NK-92 (cell line): ENCODE results near the gene GPC5.

Experiments used
- DNase-seq: peaks from one replicate; lab custom pipeline; 2025; ENCODE audit not compliant: unreplicated experiment; lab: John Stamatoyannopoulos, UW

GPC5 gene

DNA sequence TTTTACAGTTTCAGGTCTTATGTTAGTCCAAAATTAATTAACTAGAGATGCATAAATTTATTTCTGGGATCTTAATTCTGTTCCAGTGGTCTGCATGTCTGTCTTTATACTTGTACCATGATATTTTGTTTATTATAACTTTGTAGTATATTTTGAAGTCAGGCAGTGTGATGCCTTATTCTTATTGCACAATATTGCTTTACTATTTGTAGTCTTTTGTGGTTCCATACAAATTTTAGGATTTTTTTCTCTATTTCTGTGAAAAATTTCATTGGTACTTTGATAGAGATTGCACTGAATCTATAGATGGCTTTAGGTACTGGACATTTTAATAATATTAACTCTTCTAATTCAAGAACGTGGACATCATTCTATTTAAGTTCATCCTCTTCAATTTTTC is 304.0 kb downstream of the GPC5 start:
- no peak for DNase-seq

DNA sequence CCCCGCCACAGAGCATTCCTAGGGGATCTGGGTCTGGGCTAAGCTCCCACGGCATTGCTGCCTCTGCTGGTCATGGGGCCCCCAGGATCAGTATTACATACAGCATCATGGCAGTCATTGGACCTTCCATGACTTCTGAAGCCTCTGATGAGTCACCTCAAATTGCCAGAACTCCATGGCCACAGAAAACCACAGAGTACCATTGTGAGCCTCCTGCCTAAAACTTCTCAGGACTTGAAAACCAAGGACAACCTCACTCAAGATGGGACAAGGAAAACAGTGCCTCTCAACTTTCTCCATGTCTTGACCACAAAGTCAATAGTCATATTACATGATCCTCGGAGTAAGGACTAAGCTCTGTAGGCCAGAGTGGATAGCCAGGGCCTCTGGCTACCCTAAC is 306.0 kb downstream of the GPC5 start:
- DNase-seq: no peak

DNA sequence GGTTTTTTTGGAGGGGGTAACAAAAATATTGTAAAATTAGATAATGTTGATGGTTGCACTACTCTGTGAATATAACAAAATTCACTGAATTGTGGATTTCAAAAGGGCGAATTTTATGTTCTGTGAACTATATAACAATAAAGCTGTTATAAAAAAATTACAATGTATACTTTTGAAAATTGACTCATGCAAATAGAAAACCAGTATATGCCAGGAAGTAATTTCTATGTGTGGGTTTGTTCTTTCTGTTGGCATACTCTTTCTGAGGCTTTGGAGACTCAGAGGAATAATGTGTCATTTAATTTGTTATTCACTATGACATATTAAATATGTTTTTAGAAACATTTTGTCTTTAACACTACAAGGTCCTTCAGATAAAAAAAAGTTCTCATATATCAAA is 310.1 kb downstream of the GPC5 start:
- no peak for DNase-seq

DNA sequence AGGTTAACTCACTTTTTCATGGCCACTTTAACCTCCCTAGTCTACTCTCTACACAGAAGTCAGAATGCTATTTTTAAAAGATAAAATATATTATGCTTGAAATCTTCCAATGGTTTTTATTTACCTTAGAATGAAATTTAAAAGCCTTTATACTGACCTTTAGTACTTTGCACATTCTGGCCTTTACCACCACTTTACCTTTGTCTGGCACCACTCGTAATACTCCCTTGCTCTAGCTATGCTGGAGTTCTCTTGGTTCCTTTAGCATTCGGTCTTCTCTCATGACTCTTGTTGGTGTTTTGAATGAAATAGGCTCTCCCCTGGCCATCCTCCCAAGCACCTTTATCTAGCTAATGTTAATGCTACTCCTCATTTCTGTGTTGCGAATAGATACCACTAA is 310.8 kb downstream of the GPC5 start:
- no peak for DNase-seq

DNA sequence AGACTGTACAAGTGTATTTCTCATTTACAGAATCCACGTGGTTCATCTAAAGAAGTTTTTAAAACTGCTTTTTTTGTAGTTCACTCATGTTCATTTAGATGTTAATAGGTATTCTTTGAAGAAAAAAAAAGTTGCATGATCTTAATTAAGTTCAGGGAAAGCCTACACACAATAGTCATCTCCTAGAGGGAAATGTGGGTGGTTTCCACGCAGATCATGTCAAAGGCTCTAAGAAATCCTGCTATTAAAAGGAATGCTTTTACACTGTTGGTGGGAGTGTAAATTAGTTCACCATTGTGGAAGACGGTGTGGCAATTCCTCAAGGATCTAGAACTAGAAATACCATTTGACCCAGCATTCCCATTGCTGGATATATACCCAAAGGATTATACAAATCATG is 312.3 kb downstream of the GPC5 start:
- DNase-seq: no peak

DNA sequence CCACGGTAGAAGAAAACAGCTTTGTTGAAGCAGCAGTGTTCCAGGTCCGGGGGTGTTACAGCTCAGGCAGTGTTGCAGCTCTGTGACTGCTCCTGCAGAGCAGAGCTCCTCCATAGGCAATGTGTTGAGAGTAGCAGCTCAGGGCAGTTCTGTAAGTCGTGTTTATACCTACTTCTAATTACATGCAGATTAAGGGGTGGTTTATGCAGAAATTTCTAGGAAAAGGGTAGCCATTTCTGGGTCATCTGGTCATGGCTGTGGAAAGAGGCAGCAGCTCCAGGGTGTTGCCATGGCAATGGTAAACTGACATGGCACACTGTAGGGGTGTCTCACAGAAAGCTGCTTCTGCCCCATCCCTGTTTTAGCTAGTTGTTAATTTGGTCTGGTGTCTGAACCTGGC is 316.4 kb downstream of the GPC5 start:
- no peak for DNase-seq

DNA sequence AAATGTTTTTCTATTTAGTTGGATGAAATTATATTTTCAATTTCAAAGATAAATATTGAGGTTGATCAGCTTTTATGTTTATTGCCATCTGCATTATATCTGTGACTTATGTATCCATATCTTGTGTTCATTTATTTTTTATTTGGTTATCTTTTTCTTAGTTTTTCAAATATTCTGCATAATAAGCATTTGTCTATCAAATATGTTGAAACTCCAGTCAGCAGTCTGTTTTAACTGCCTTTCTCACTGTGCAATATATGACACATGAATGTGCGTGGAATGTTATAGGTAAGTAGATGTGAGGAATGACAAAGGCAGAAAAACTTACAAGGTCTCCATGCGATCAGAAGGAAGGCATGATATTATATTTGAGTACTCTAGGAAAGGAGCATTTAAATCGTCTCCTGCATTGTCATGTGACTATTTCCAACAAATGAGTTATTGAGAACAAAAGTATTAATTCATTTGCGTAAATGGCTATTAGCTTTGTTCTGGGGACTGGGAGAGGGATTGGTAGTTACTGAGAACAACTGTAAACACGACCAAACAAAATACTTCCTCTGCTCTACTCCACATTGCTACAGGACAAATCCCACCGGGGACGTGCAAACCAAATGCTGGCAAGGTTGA is 318.1 kb downstream of the GPC5 start:
- DNase-seq: no peak

DNA sequence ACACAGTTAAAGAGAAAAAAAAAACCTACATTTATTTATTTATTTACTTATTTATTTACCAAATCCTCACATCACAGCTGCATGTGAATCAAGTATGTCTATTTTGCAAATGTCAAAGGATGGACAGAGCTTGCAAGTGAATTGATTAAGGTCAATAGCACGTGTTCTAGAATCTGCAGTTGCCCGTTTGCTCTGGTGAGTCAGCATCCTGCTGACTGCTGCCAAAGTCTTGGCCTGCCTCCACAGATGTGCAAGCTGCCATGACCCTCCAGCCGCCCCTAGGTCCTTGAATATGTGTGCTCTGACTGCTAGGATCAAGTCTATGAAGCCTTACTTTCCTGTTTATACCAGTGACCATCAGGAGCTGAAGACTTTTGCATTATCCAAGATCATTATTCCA is 320.6 kb downstream of the GPC5 start:
- DNase-seq: no peak

DNA sequence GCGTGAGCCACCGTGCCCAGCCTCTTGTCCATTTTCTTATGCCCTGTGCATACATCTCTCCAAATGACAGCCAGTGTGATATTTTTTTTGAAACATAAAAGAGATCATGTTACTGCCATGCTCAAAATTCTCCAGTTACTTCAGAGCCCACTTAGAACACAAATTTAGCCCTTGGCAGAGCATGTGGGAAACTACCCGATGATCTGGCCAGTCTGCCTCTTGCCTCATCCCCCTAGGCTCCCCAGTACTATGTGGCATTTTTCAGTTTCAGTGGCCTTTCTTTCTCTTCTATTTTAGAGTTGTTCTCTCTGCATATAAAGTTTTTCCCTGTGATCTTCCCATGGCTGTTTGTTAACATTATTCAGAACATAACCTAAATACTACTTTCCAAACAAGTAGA is 323.0 kb downstream of the GPC5 start:
- DNase-seq: no peak

DNA sequence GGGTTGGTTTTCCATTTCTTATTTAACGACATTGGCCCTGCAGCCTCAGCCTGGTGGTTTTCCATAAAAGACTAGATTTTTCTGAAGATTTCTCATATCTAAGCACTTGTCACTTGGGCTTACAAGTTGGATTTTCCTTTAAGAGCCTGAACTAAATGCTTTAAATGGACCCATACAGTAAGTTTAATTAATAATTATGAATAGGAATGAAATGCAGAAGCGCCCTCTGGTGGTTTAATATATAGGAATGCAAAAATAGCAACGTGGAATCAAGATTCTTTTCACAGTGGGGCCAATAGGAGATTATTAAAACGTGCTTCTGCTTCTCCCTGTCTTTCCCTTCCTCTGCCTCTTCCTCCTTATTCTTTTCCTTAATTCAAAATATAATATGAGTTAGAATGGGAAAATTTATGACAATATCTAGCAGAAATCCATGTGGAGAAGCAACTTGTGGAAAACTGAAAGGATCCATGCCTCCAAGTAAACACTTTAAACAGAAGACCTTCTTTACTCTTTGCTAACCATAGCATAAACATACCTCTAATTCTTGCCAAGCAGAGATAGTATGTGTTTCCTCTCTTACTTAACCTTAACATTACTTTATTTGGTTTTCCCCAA is 324.0 kb downstream of the GPC5 start:
- no peak for DNase-seq

DNA sequence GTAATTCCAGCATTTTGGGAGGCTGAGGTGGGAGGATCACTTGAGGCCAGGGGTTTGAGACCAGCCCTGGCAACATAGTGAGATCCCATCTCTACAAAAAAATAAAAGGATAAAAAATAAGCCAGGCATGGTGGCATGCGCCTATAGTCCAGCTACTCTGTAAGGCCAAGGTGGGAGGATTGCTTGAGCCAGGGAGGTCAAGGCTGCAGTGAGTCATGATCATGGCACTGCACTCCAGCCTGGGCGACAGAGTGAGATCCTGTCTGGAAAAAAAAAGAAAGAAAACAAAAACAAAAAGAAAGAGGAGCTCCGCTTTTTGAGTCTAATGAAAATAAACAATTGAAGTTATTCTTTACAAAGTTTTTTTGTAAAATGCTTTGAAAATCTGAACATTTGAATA is 326.2 kb downstream of the GPC5 start:
- no peak for DNase-seq

DNA sequence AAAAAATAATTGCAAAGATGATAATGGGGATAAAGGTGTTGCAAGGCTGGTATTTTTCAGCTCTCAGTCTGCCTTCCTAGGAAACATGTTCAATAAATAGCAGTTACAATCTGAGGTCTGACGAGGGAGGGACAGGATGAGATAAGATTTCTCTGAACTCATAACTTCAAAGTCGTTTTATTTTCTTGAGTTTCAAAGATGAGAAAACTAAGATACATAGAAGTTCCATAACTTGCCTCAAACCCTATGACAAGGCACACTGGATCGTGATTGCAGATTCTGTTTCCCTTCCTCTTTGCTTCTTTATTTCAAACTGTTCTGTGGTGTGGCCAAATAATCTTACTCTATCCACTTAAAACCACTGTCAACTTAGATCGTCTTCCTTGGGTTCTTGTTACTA is 327.2 kb downstream of the GPC5 start:
- no peak for DNase-seq

DNA sequence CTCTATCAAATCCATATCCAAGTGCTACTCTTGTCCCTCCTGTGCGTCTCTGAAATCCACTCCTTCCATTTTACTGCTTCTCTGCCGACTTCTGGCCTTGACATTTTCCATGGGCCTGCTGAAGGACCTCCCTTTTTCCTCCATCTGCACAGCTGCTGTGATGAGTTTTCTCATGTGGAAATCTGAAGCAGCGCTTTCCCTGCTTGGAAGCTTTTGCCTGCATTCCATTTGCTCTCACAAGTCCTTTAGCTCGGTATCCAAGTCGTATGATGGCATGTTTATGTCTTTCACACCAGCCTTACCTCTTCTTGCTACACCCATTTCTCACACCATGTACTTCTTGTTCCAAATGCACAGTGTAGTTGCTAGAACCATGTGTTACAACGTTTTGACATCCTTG is 328.2 kb downstream of the GPC5 start:
- no peak for DNase-seq

DNA sequence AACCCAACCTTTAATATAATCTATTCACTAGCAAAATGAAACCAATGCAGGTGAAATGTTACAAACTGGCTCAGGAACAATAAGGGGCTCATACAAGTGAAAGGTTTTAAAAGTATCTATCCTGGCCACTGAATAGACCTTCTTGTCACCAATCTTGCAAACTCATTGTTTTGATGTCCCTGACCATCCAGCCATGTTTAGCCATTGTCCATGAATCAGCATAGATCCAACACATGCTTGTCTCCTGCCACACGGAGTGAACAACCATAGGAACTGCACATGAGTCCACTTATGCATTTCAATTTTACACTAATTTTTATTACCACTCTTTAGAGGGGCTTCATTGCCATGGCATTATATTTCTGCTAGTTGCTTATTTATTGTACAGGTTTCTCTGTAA is 331.4 kb downstream of the GPC5 start:
- no peak for DNase-seq

DNA sequence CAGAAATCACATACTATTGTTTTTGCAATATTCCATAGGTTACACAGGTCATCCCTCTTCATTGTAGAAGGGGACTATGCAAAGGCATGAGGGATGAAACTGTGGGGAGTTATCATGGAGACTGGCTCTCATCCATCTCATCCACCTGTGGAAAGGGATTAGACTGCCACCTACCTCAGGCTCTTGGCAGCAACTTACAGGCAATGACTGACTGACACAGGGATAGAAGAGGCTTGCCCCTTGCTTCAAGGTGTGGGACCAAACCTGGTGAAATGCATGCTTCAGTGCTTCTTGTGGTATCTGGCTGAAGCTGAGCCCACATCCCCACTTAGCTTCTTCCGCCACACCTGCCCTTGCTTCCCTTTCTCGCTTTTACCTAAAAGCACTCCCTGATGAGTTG is 341.3 kb downstream of the GPC5 start:
- DNase-seq: no peak

DNA sequence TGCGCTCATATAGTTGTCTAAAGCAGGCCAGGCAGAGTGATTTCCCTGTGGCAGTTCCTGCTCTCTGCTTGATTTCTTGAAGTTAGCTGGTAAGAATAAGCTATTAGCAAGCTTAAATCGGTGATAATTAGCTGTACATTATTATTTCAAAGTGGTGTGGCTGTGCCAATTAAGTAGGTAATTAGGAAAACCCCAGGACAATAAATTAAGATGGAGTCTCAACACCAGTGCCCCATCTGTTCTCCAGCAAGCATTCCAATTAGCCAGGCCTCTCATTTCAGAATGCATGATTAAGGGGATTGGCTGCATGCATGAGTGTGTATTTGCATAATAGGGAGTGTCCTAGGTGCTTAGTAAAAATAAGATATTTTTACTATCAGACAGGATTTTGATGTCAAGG is 342.3 kb downstream of the GPC5 start:
- no peak for DNase-seq

DNA sequence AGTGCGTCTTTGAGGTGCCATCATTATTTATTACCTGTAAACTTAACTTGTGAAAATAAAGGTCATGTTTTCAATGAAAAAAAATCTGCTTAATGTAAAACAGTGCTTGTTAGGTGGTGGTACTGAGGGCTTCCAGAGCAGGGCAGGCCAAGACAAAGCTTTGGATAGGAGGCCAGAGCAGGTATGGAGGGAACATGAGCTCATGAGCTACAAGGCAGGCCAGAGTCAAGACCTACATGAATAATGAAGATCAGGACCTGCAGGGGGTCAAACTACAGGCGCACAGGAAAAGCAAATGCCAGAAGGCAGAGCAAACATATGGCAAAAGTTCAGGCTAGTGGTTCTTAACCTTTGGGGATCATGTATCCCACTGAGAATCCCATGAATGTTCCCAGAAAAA is 343.5 kb downstream of the GPC5 start:
- no peak for DNase-seq

DNA sequence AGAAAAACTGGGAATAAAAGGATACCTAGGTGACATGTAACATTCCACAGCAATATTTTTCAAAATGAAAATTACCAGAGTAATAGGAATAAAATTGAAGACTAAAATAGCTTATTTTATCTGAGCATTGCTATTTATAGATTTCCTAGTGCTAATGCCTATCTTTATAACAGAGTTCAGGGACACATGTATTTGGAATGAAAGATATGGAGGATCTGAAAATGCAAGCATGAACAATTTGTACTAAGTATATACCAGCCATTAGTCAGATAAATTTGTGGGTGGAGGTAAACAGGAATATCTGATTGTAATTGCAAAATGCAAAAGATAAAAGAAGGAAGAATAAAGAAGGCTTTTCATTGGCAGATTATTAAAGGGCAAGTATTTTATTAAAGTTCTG is 345.9 kb downstream of the GPC5 start:
- DNase-seq: no peak

DNA sequence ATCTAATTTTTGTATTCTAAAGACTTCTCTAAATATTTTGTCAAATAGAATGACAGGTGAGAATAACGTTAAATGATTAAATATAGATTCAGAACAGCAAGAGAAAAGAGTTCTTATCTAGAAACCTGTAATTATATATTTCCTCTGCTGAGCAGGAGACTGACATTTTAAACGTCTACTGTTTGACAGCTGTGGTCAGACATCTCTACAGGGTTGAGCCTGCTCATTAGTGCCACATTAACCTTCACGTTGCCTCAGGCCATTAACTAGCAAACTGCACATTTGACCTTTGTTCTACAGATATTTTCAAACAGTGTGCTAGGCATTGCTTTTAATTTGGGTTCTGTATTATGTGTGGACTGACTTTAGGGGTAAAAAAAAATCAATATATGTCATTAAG is 347.5 kb downstream of the GPC5 start:
- DNase-seq: no peak

DNA sequence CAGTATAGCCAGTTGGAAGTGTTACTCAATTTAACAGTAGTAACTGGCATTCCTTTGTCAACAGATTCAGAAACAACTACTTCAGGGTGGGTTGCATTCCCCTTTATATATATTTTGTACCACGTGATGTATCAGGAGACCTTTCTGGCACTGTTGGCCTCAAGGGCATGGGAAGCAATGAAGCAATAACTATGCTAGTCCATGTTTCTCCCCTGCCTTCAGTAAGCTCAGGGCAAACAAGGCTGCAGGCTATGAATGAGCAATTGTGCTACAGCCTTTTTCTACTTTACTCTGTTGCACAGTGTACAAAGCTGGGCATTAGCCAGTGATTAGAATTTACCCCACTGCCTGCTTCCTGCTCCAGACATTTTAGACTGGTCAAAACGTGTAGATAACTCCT is 348.8 kb downstream of the GPC5 start:
- DNase-seq: no peak

DNA sequence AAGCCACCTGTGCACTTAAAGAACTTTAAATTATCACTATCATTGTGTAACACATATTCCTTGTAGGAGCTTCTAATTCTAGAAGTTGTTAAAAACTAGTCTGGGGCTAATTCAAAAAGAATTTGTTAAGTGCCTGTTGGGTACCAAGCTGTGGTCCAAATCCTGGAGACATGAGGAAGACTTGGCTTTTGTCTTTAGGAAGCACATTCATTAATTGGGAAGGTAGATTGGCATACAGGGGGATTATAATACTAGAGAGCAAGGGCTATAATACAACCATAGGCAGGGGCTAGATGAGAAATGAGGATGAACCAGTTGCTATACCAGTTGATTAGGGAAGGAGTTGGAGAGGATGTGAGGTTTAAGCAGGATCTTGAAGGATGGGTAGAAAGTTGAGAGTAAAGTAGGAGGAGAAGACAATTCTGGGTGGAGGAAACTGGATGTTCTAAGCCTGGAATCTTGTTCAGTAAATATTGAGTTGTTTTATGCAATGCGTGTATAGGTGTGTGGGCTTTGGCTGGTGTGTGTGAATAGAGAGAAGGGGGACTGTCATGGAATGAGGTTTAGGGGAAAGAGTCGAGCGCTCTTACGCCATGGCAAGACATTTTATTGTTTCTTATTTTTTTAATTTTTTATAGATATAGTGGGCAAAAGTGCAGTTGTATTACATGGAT is 350.1 kb downstream of the GPC5 start:
- no peak for DNase-seq

DNA sequence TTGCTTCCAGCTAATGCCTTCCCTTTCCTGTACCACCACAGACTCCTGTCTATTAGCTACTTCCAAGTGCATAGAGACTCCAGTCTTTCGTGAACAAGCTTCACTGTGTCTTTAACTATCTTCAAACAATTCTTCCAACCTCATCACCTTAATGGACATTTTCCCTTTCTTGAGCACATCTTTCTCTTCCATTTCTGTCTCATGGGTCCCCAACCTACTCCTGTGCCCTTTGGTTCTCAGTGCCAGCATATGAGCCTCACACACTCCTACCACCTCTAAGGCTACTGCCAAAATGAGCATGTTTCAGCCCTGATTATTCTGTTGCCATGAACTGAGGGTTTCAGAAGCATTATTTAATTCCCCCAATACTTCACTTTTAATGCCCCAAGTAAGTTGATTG is 360.3 kb downstream of the GPC5 start:
- DNase-seq: no peak

DNA sequence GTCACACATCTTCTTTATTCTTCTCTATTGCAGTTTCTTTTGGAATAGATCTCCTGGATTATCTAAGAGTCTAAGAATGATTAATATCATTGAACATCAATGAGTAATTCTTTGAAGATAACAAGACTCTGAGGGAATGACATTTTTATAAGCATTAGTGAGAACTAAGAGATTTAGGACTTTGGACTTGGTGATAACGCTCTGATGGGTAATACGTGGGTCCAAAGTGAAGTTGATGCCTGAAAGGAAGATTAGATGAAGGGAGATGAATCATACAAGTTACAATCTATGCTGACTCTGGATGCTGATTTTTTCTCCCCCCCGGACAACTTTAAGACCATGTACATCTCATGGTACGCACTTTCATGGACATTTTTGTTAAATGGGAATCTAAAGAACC is 364.5 kb downstream of the GPC5 start:
- no peak for DNase-seq
